D721Med (cell line): ENCODE data around the gene ERBB2.
"Not testable (repeated sequence)": the region's sequence is repeated elsewhere in the genome, so short reads cannot be mapped to it uniquely, and the experiment has no call there.

ENCODE experiments used
- DNase-seq: peaks from one replicate; pipeline ENCODE4 v3.0.0; 2011; ENCODE audit warnings: low spot score; ENCODE audit not compliant: insufficient read length
- FAIRE-seq: peaks from 2 replicates; lab custom pipeline; 2011; peaks lifted over from hg19 to GRCh38; lab: Jason Lieb, UNC
- CTCF ChIP-seq: IDR thresholded peaks from 2 replicates; pipeline ENCODE4 v1.5.1; 2012; ENCODE audit warnings: mild to moderate bottlenecking, control low read depth; ENCODE audit not compliant: insufficient read depth; ENCODE audit errors: missing control alignments

ERBB2 gene

GRCh38 chr17:39697961-39698360 is 1.9 kb upstream of the ERBB2 start:
- DNase-seq (no peak), FAIRE-seq (no peak)
- no peak for TF ChIP-seq CTCF

- FAIRE-seq, result not testable (repeated sequence)
Measured at GRCh38 chr17:39699157-39699817, 577 bp upstream of the ERBB2 start.

GRCh38 chr17:39700148-39700987 is 504 bp downstream of the ERBB2 start:
- FAIRE-seq, result no peak
- TF ChIP-seq CTCF, result no peak
- no peak for DNase-seq

More at GRCh38 chr17:39699157-39699817, 577 bp upstream of the ERBB2 start:
- not testable (repeated sequence) for DNase-seq

GRCh38 chr17:39701012-39701783 is 1.3 kb downstream of the ERBB2 start:
- no peak for FAIRE-seq
- DNase-seq, result no peak
- TF ChIP-seq CTCF, result no peak

- no peak for DNase-seq
- TF ChIP-seq CTCF, result no peak
- no peak for FAIRE-seq
Measured at GRCh38 chr17:39701784-39702422, 2.0 kb downstream of the ERBB2 start.

- FAIRE-seq (no peak), DNase-seq (no peak)
- no peak for TF ChIP-seq CTCF
Measured at GRCh38 chr17:39702901-39703893, 3.3 kb downstream of the ERBB2 start.
